A549 (cell line): ENCODE measurements around the gene COQ2. TPM values are rescaled to one million over a fixed set of nuclear protein-coding genes. Genes with fewer than 3 reads are reported as not detected.
A peak's percentile ranks its signal among the peaks of the same experiment; 100 is the strongest.

ENCODE experiments used
- ATAC-seq, 2 experiments: fragments of 200-7000 bp in 1 of 2; fragments of >200 bp in 1 of 2; cut with Nextera tagmentation in 1 of 2; cut with Tn5 transposase in 1 of 2; 3 replicates each; pipeline versions ENCODE4 v1.8.0 to v1.9.1; 2018 to 2020; ENCODE audit warnings: mild to moderate bottlenecking in 1 of 2, moderate library complexity in 1 of 2
- CTCF ChIA-PET: fragments of 300-600 bp; sonication (Branson Sonifier 250); formaldehyde crosslinking; extraction: SDS; loops from one replicate; lab custom pipeline; 2021; ENCODE audit warnings: antibody characterized with exemption, inconsistent platforms; lab: Yijun Ruan, JAX
- POLR2A ChIA-PET: fragments of 350-600 bp; formaldehyde crosslinking; extraction: SDS; loops from one replicate; lab custom pipeline; 2021; ENCODE audit warnings: antibody characterized with exemption, inconsistent platforms; lab: Yijun Ruan, JAX
- DNase-seq, 2 experiments: peaks; one replicate each; pipeline versions ENCODE4 v3.0.0 to v3.0.0-alpha.2; 2011 to 2016; ENCODE audit warnings: low read depth in 1 of 2, low spot score in 1 of 2
- FAIRE-seq: peaks from 2 replicates; lab custom pipeline; 2011; peaks lifted over from hg19 to GRCh38; lab: Jason Lieb, UNC
- H3K27ac ChIP-seq, 2 experiments: fragments of >200 bp; sonication (Bioruptor Twin); formaldehyde crosslinking; 3 replicates each; pipeline ENCODE4 v1.5.1; 2016 to 2017
- H3K4me1 ChIP-seq: fragments of >200 bp; sonication (Bioruptor Twin); formaldehyde crosslinking; 3 replicates; pipeline ENCODE4 v1.6.1; 2016
- H3K4me2 ChIP-seq: fragments of >200 bp; sonication (Bioruptor Twin); formaldehyde crosslinking; 3 replicates; pipeline ENCODE4 v1.6.1; 2016
- H3K4me3 ChIP-seq: fragments of >200 bp; sonication (Bioruptor Twin); formaldehyde crosslinking; 3 replicates; pipeline ENCODE4 v1.5.1; 2016
- H3K9me3 ChIP-seq: fragments of >200 bp; sonication (Bioruptor Twin); formaldehyde crosslinking; 3 replicates; pipeline ENCODE4 v1.6.1; 2016
- ATOH8 ChIP-seq: fragments of 250-450 bp; sonication (Bioruptor Pico); IDR thresholded peaks from 2 replicates; pipeline ENCODE4 v1.5.0; 2020; ENCODE audit warnings: low read depth, mild to moderate bottlenecking, moderate library complexity
- BCL3 ChIP-seq: fragments of >200 bp; sonication (Bioruptor Twin); formaldehyde crosslinking; IDR thresholded peaks from 3 replicates; pipeline ENCODE4 v1.6.1; 2016
- CBX2 ChIP-seq: fragments of 200-600 bp; sonication (generic); IDR thresholded peaks from 2 replicates; pipeline ENCODE4 v1.6.1; 2016; ENCODE audit warnings: low read depth, mild to moderate bottlenecking, borderline replicate concordance
- CBX8 ChIP-seq: fragments of 200-600 bp; sonication (generic); IDR thresholded peaks from 2 replicates; pipeline ENCODE4 v1.6.1; 2016
- CEBPB ChIP-seq, 2 experiments: fragments of >200 bp in 1 of 2; sonication (Bioruptor Twin) in 1 of 2; formaldehyde crosslinking in 1 of 2; IDR thresholded peaks; 2 replicates each; pipeline ENCODE4 v1.6.1; 2012 to 2016
- CHD2 ChIP-seq: fragments of 150-350 bp; IDR thresholded peaks from 2 replicates; pipeline ENCODE4 v1.6.1; 2014; ENCODE audit warnings: low read length; ENCODE audit not compliant: partially characterized antibody
- CHD4 ChIP-seq: fragments of 200-600 bp; sonication (generic); IDR thresholded peaks from 2 replicates; pipeline ENCODE4 v1.6.1; 2016; ENCODE audit warnings: antibody characterized with exemption, mild to moderate bottlenecking, borderline replicate concordance
- CTCF ChIP-seq: fragments of >200 bp; sonication (Bioruptor Twin); formaldehyde crosslinking; IDR thresholded peaks from 3 replicates; pipeline ENCODE4 v1.5.1; 2016
- EHMT2 ChIP-seq: fragments of 200-600 bp; sonication (generic); IDR thresholded peaks from 2 replicates; pipeline ENCODE4 v1.6.1; 2016; ENCODE audit warnings: antibody characterized with exemption, low read depth, mild to moderate bottlenecking, moderate library complexity
- EP300 ChIP-seq, 2 experiments: fragments of >200 bp; sonication (Bioruptor Twin); formaldehyde crosslinking; IDR thresholded peaks; 2 replicates in 1 of 2; 3 replicates in 1 of 2; pipeline ENCODE4 v1.6.1; 2016 to 2017
- ESRRA ChIP-seq: fragments of 150-350 bp; IDR thresholded peaks from 2 replicates; pipeline ENCODE4 v1.6.1; 2014; ENCODE audit warnings: mild to moderate bottlenecking, low read length, borderline replicate concordance
- FOSB ChIP-seq: fragments of 250-450 bp; sonication (Bioruptor Pico); IDR thresholded peaks from 2 replicates; pipeline ENCODE4 v1.5.0; 2020; ENCODE audit warnings: mild to moderate bottlenecking, moderate library complexity
- FOXS1 ChIP-seq: fragments of 250-450 bp; sonication (Bioruptor Pico); IDR thresholded peaks from 2 replicates; pipeline ENCODE4 v1.5.0; 2020; ENCODE audit warnings: mild to moderate bottlenecking, moderate library complexity
- HES2 ChIP-seq: fragments of >200 bp; sonication (Bioruptor Twin); formaldehyde crosslinking; IDR thresholded peaks from 2 replicates; pipeline ENCODE4 v1.6.1; 2016
- HEYL ChIP-seq: fragments of 250-450 bp; sonication (Bioruptor Pico); IDR thresholded peaks from 2 replicates; pipeline ENCODE4 v1.8.0; 2021; ENCODE audit warnings: mild to moderate bottlenecking, moderate library complexity
- HMGXB4 ChIP-seq: fragments of 250-450 bp; sonication (Bioruptor Pico); IDR thresholded peaks from 2 replicates; pipeline ENCODE4 v1.5.0; 2021; ENCODE audit warnings: mild to moderate bottlenecking, moderate library complexity, borderline replicate concordance
- HOXA7 ChIP-seq: fragments of 250-450 bp; sonication (Bioruptor Pico); IDR thresholded peaks from 2 replicates; pipeline ENCODE4 v1.5.0; 2020; ENCODE audit warnings: mild to moderate bottlenecking, moderate library complexity
- HOXB13 ChIP-seq: fragments of 250-450 bp; sonication (Bioruptor Pico); IDR thresholded peaks from 2 replicates; pipeline ENCODE4 v1.5.0; 2020; ENCODE audit warnings: low read depth, mild to moderate bottlenecking, moderate library complexity
- JUNB ChIP-seq: fragments of >200 bp; sonication (Bioruptor Twin); formaldehyde crosslinking; IDR thresholded peaks from 2 replicates; pipeline ENCODE4 v1.6.1; 2016
- KDM1A ChIP-seq: fragments of 200-600 bp; sonication (generic); IDR thresholded peaks from 2 replicates; pipeline ENCODE4 v1.6.1; 2016; ENCODE audit warnings: low read depth, mild to moderate bottlenecking
- MAX ChIP-seq: IDR thresholded peaks from 2 replicates; pipeline ENCODE4 v1.6.1; 2012
- MYC ChIP-seq: IDR thresholded peaks from 2 replicates; pipeline ENCODE4 v1.6.1; 2012; ENCODE audit warnings: mild to moderate bottlenecking, inconsistent platforms, low read length, improper control_type of control experiment, borderline replicate concordance
- NFE2L2 ChIP-seq: fragments of 150-350 bp; conservative IDR thresholded peaks from 2 replicates; pipeline ENCODE4 v1.6.1; 2014; ENCODE audit warnings: low read length
- NPAS2 ChIP-seq: fragments of 250-450 bp; sonication (Bioruptor Pico); IDR thresholded peaks from 2 replicates; pipeline ENCODE4 v1.8.0; 2022; ENCODE audit warnings: mild to moderate bottlenecking, moderate library complexity, borderline replicate concordance
- NR3C1 ChIP-seq: fragments of >200 bp; sonication (Bioruptor Twin); formaldehyde crosslinking; IDR thresholded peaks from 3 replicates; pipeline ENCODE4 v1.6.1; 2017
- PHF8 ChIP-seq: fragments of 200-600 bp; sonication (generic); IDR thresholded peaks from 2 replicates; pipeline ENCODE4 v1.6.1; 2016; ENCODE audit warnings: low read depth, mild to moderate bottlenecking, antibody characterized with exemption, moderate library complexity, borderline replicate concordance
- POLR2A ChIP-seq: IDR thresholded peaks from 2 replicates; pipeline ENCODE4 v1.6.1; 2012; ENCODE audit warnings: mild to moderate bottlenecking, low read length
- RFX5 ChIP-seq: fragments of 450-650 bp; IDR thresholded peaks from 2 replicates; pipeline ENCODE4 v1.7.1; 2014; ENCODE audit warnings: antibody characterized with exemption, mild to moderate bottlenecking, moderate library complexity
- SMC3 ChIP-seq: fragments of >200 bp; sonication (Bioruptor Twin); formaldehyde crosslinking; IDR thresholded peaks from 3 replicates; pipeline ENCODE4 v1.6.1; 2018; ENCODE audit warnings: inconsistent platforms
- TP53 ChIP-seq: fragments of 250-450 bp; sonication (Bioruptor Pico); IDR thresholded peaks from 2 replicates; pipeline ENCODE4 v1.5.0; 2021; ENCODE audit warnings: mild to moderate bottlenecking, moderate library complexity
- USF2 ChIP-seq: fragments of 450-650 bp; IDR thresholded peaks from 2 replicates; pipeline ENCODE4 v1.6.1; 2014; ENCODE audit warnings: antibody characterized with exemption
- ZC3H11A ChIP-seq: fragments of 450-650 bp; IDR thresholded peaks from 2 replicates; pipeline ENCODE4 v1.6.1; 2014; ENCODE audit warnings: antibody characterized with exemption, mild to moderate bottlenecking
- WGBS: methylation state at CpG from one replicate; pipeline ENCODE4 v1.1.6; 2017; ENCODE audit errors: missing lambda C conversion rate; 5-methylcytosine and 5-hydroxymethylcytosine counted together
- polyA minus RNA-seq: library from RNA; depleted of rRNA, polyadenylated mRNA; stranded (reverse); fragments of >200 nt; gene quantifications from 2 replicates; pipeline ENCODE4 v1.2.3, GENCODE V29; 2011; rRNA and poly(A)+ RNA removed
- polyA plus RNA-seq, 4 experiments: library from polyadenylated mRNA; depleted of rRNA in 3 of 4; stranded (reverse); fragments of >200 nt; fragmentation: RNase III in 1 of 4; extraction: RNeasy Plus Mini Kit Qiagen cat#74134 plus additional on column Dnase treatment in 1 of 4; gene quantifications; 2 replicates in 3 of 4; 3 replicates in 1 of 4; pipeline ENCODE4 v1.2.3, GENCODE V29; 2011 to 2017

COQ2 gene
- polyA plus RNA-seq (2011; rRNA removed), result 27.1 and 35.9 TPM in 2 replicates
- polyA plus RNA-seq (2012; cell fraction: cytosol; rRNA removed), result 19.1 and 21.4 TPM in 2 replicates
- 8.3 and 13.6 TPM in 2 replicates for polyA plus RNA-seq (2012; cell fraction: nucleus; rRNA removed)
- 18.2 to 19.5 TPM (median 18.5 TPM) in 3 replicates for polyA plus RNA-seq (2017; fragmentation: RNase III; extraction: RNeasy Plus Mini Kit Qiagen cat#74134 plus additional on column Dnase treatment)
- polyA minus RNA-seq, result 21.7 and 26.2 TPM in 2 replicates

- ChIA-PET CTCF (interaction anchor here (0.6 to 3.7 kb wide), 12 partner anchors 9 to 237 kb away, joined by 3 to 19 read pairs (median 4); no protein-coding TSS in a partner anchor), POLR2A (interaction anchor here (0.6 to 1.7 kb wide), 19 partner anchors 9 to 855 kb away, joined by 3 to 16 read pairs (median 4); partner anchors contain the start of genes COPS4, HELQ, HNRNPDL and MRPS18C)
- Histone ChIP-seq H3K4me3 (peak within 1 kb of the TSS; percentile 62), H3K27ac (peak within 1 kb of the TSS; percentile 98 to 99), H3K4me2 (peak within 1 kb of the TSS; percentile 91), H3K4me1 (peaks cover 20% of the 10 kb centered on the region; the same call in 2 of the 3 replicates), H3K9me3 (no peaks in the 10 kb centered on the region)
- DNase-seq (peak; percentile 89 to 92), ATAC-seq (peak; percentile 94 to 95), FAIRE-seq (no peak)
- under 1% methylated on average over 21 of the region's 76 CpGs for WGBS
- TF ChIP-seq CHD4 (no peak), KDM1A (no peak), PHF8 (peak; percentile 78), FOSB (CRISPR knock-in tag) (no peak), EP300 (IDR thresholded peaks at IDR 0.05) (no peak), CBX2 (no peak), RFX5 (no peak), SMC3 (peak; percentile 41; the same call in 2 of the 3 replicates), EHMT2 (no peak), HEYL (CRISPR knock-in tag) (no peak), NR3C1 (no peak), ZC3H11A (no peak), JUNB (no peak), ATOH8 (no peak), TP53 (CRISPR knock-in tag) (no peak), HES2 (no peak), MYC (no peak), POLR2A (peak; percentile 90), BCL3 (peak; percentile 72; the same call in 2 of the 3 replicates), ESRRA (no peak), CBX8 (no peak), CEBPB (IDR thresholded peaks at IDR 0.05) (0 out of 4 replicates have a peak, but pooled peaks of 1 of the 2 experiments have one; percentile 36), CTCF (peak; percentile 8; the same call in 1 of the 3 replicates), NPAS2 (no peak), USF2 (no peak), MAX (peak; percentile 74), FOXS1 (CRISPR knock-in tag) (no peak), CHD2 (peak; percentile 80), HMGXB4 (CRISPR knock-in tag) (no peak), HOXA7 (CRISPR knock-in tag) (no peak), NFE2L2 (no peak), HOXB13 (CRISPR knock-in tag) (no peak)
Measured at GRCh38 chr4:83284193-83285054, at the start of gene COQ2. Gene COQ2, minus strand, starts transcription at chr4:83284798. Its CDS starts 34 bp downstream, at chr4:83284764.
